HG03432 (cell line): ENCODE results near the gene ARMC9.
"Not testable (repeated sequence)": the region's sequence is repeated elsewhere in the genome, so short reads cannot be mapped to it uniquely, and the experiment has no call there.

ENCODE experiments used
- ATAC-seq: cut with Tn5 transposase; IDR thresholded peaks from one replicate; pipeline ENCODE4 v1.9.1; 2021; ENCODE audit warnings: mild to moderate bottlenecking, moderate library complexity; ENCODE audit not compliant: unreplicated experiment

The ARMC9 gene

GRCh38 chr2:231241755-231242507 lies 43.5 kb downstream of the ARMC9 start:
- no peak for ATAC-seq

GRCh38 chr2:231243866-231244265 lies 45.4 kb downstream of the ARMC9 start:
- ATAC-seq: no peak

- no peak for ATAC-seq
Measured at GRCh38 chr2:231244382-231245248, 46.2 kb downstream of the ARMC9 start.

- ATAC-seq: no peak
Measured at GRCh38 chr2:231245249-231246094, 47.0 kb downstream of the ARMC9 start.

- no peak for ATAC-seq
Measured at GRCh38 chr2:231246171-231246842, 47.9 kb downstream of the ARMC9 start.

- no peak for ATAC-seq
Measured at GRCh38 chr2:231250146-231250545, 51.7 kb downstream of the ARMC9 start.

GRCh38 chr2:231250698-231251097 lies 52.3 kb downstream of the ARMC9 start:
- no peak for ATAC-seq

GRCh38 chr2:231253292-231253691 lies 54.9 kb downstream of the ARMC9 start:
- ATAC-seq: not testable (repeated sequence)

GRCh38 chr2:231256494-231256893 lies 58.1 kb downstream of the ARMC9 start:
- ATAC-seq: no peak

- no peak for ATAC-seq
Measured at GRCh38 chr2:231257763-231258162, 59.3 kb downstream of the ARMC9 start.

- no peak for ATAC-seq
Measured at GRCh38 chr2:231258701-231259100, 60.3 kb downstream of the ARMC9 start.

- no peak for ATAC-seq
Measured at GRCh38 chr2:231259104-231259503, 60.7 kb downstream of the ARMC9 start.

- ATAC-seq: no peak
Measured at GRCh38 chr2:231260442-231261208, 62.2 kb downstream of the ARMC9 start.

- no peak for ATAC-seq
Measured at GRCh38 chr2:231263118-231263831, 64.8 kb downstream of the ARMC9 start.

GRCh38 chr2:231270221-231271114 lies 72.0 kb downstream of the ARMC9 start:
- ATAC-seq: no peak

- no peak for ATAC-seq
Measured at GRCh38 chr2:231272991-231273390, 74.6 kb downstream of the ARMC9 start.

GRCh38 chr2:231276987-231277386 lies 78.6 kb downstream of the ARMC9 start:
- ATAC-seq: no peak

GRCh38 chr2:231277962-231278361 lies 79.5 kb downstream of the ARMC9 start:
- no peak for ATAC-seq
